SH-SY5Y (cell line): Measurements from ENCODE around the gene UTY.

Experiments used
- GATA2 ChIP-seq: IDR thresholded peaks from 2 replicates; pipeline ENCODE4 v1.6.1; 2011; ENCODE audit warnings: mild to moderate bottlenecking, low read depth, low read length
- GATA3 ChIP-seq: IDR thresholded peaks from 2 replicates; pipeline ENCODE4 v1.6.1; 2011; ENCODE audit warnings: low read depth, mild to moderate bottlenecking, low read length, moderate library complexity

DNA sequence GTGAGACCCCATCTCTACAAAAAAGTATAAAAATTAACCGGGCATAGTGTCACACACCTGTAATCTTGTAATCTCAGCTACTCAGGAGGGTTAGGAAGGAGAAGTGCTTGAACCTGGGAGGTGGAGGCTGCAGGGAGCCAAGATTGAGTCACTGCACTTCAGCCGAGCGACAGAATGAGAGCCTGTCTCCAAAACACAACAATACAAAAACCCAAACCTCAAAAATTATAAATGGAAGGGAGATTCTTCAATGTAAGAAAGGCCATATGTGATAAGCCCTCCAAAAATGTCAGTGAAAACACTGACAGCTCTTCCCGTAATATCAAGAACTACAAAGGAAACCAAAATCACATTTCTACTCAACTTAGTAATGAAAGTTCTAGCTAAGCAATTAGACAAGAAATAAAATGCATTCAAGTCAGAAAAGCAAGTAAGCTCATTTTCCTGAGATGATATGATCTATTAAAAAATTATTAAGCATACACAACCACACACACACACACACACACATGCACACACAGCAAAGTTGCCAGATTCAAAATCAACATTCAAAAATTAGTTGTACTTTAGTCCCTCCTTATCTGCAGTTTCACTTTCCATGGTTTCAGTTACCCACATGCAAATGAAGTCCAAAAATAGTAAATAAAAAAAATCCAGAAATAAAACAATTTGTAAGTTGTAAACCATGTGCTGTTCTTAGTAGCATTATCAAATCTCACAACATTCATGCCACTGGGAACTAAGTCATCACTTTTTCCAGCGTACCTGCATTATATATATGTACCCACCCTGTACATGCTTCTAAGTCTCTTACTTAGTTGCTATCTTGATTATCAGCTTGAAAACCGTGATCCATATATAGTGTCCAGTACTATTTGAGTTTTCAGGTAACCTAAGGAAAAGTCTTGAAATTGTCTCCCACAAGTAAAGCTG lies 108.7 kb downstream of the UTY start:
- TF ChIP-seq GATA2, result no peak
- TF ChIP-seq GATA3, result no peak
